K562 treated with DMSO at 1 percent for 4 hours (cell line): Measurements from ENCODE around the gene MFF. TPM values are rescaled to one million over a fixed set of nuclear protein-coding genes. Genes with fewer than 3 reads are reported as not detected.

Source experiments
- total RNA-seq: library from RNA; unstranded; fragments of 300-600 nt; gene quantifications from 2 replicates; pipeline ENCODE4 v1.2.3, GENCODE V29; 2022; ENCODE audit not compliant: insufficient read depth

The MFF gene
- 27.1 and 36.4 TPM in 2 replicates for total RNA-seq

GRCh38 chr2:227324995-227325838 is at the start of gene MFF:
MFF (plus strand) TSS chr2:227325251; CDS start chr2:227330666, 5,415 bp downstream.

GRCh38 chr2:227379095-227379494 is 54.0 kb downstream of the MFF start, which contains the start of gene TM4SF20:
TM4SF20 (minus strand) TSS chr2:227379306; CDS start chr2:227379268, 38 bp downstream.

GRCh38 chr2:227387583-227387982 is 62.5 kb downstream of the MFF start, which contains the start of gene SCYGR1:
SCYGR1 (minus strand) TSS chr2:227387949; CDS start chr2:227387949, 0 bp downstream.

Other genes starting within 250 kb of the MFF start
- 0.05 TPM in 1 of 2 replicates, not detected in the other for gene COL4A4, start 161.0 kb upstream of the MFF start, total RNA-seq
- gene COL4A3, start 160.6 kb upstream of the MFF start, total RNA-seq, result 0.56 TPM in 1 of 2 replicates, not detected in the other
- gene TM4SF20, start 54.1 kb downstream of the MFF start, total RNA-seq, result not detected in 2 replicates
- gene SCYGR1, start 62.7 kb downstream of the MFF start, total RNA-seq, result not detected in 2 replicates
- gene AGFG1, start 146.9 kb downstream of the MFF start, total RNA-seq, result 19.6 and 24.8 TPM in 2 replicates